Fibroblast of skin of scalp (primary cell): Measurements from ENCODE around the gene SYCE1.

Experiments
- DNase-seq: peaks from one replicate; pipeline ENCODE4 v3.0.0-alpha.2; 2013

The SYCE1 gene

GRCh38 chr10:133511408-133511807 is 54.0 kb downstream of the SYCE1 start:
- DNase-seq: no peak

GRCh38 chr10:133509700-133510099 is 55.7 kb downstream of the SYCE1 start:
- DNase-seq: no peak
